ENCODE data around the gene SIGLEC6.
A peak's percentile ranks its signal among the peaks of the same experiment; 100 is the strongest.

Gene SIGLEC6

DNA sequence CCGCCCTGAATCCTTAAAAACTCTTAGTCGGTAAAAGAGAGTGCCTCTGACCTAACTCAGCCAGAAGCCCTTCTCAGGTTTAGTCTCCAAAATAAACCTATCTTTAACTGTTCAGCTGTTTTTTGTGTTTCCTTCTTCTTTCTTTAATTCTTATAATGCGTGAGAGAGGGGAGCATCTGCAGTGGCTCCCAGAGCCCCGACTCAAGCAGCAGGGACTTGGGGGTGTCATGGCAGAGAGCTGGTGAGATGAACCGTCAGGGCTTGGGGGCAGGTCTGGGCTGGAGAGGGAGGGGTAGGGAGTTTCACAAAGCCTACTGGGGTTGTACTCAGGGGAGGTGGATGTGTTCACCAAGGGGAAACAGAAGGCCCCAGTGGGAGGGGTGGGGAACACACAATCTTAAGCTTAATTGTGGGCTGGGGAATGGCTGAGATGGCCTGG lies 16.8 kb upstream of the SIGLEC6 start:
- DNase-seq: no peak

DNA sequence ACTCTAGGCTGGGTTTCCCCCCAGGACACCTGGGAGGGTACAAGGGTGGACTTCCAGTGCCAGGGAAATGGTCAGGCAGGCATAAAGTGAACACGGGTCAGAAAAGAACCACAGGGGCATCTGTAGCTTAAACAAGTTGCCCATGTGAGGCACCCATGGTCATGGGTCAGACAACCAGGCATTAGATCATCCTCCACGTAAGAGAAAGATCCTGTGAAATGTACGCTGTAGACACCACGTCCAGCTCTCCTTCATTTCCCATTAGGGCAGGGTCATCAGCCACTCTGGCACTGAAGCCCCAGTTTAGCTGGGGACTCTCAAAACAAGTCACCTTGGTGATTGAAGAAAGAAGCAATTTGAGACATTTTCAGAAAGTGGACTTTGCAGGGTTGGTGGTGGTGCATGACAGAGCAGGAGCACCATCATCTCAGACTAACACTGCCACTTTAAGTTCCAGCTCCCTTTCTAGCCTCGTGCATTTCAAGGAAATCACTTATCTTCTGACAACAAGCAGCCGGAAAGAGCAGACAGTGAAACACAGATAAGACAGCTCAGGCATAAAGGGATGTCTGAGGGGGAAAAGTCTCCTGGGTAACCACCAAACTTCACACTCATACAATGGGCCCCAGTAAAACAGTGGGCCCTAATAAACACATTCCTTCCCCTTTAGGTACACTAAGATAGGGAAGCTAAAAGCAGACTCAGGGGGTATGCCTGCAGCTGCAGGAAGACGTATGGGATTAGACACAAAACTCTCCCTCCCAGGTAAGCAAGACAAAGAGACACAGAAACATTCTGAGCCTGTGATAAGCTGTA lies 16.1 kb upstream of the SIGLEC6 start:
- no peak for DNase-seq

DNA sequence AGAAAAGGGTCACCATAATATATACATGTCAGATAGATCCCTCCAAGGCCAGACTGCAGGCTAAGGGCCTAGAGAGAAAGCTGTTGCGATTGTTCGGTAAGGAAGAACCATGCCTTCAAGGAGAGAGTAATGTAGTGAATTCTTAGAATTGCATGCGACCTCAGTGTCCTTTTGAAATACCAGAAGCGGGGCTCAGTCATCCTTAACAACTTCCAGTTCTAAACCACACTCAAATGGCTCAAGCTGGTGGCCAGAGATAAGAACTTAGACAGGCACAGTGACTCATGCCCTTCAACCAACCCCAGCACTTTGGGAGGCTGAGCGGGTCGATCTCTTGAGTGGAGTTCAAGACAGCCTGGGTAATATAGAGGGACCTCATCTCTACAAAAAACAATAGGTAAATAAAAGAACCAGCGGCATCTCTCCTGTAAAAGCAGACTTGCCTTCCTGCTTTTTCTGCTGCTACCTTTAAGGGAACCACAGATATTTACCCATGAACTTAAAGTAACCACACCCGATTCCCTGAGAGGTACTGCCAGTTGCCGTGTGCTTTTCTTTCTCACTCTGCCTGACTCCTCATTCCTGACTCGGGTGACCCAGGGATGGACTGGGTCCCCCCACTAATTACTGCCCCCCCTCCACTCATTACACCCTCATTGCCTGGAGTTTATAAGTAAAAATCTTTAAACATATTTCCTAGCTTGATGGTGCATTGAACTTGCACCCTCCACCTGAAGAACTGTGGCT lies 15.4 kb upstream of the SIGLEC6 start:
- peak; percentile 62 for DNase-seq

DNA sequence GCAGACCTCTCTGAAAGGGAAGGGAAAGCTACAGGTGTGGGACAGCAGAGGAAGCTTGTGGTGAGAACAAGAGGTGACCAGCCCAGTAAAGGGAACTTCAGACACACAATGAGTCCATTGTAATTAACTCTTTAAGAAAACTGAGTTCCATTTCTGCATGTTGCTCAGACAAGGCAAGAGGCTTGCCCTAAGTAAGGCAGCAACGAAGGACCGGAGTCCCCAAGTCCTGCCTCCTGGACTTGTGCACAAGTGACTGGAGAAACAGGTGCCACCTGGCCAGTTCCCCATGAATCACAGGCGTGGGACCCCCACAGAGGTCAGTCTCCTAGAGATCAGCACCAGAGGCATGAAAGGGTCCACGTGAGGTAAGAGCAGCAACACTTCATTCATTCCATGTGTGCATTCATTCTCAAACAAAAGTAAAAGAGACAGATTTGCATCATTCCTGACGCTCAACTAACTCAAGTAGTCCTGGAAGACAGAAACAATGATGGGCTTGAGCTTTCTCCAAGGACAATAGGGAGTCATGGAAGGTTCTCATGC lies 14.7 kb upstream of the SIGLEC6 start:
- DNase-seq: no peak

DNA sequence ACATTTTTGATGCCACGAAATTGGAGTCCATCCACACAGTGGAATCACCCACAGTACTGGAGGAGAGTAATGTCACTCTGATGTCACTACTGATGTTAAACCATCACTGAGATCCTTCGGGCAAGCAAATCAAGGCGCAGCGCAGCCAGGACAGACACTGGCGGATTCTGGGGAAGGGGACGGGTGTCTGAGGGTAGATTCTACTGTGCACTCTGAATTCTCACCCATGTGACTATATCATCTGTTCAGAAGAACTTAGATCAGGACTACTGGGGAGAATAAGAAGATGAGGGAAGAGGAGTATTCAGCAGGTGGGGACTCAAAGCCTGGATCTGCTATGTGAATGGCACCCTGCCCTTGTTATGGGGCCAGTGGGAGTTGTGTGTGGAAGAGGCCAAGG lies 12.6 kb upstream of the SIGLEC6 start:
- no peak for DNase-seq

DNA sequence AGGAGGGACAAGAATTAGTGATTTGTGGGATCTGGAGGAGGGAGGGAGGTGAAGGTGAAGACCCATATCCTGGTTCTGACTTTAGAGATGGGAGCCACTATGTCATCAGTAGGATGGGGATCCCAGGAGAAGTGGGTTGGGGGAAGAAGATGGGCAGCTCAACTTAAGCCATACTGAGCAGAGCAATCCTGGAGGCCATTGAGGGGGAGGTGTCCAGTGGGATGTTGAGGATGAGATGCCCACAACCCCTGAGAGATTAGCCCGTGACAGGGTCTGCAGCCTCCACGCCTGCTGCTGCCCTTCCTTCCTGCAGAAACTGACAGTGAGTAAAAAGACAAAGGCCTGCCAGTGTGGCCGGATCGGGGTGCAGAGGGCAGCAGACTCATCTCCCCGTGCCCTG lies 11.2 kb upstream of the SIGLEC6 start:
- DNase-seq: no peak

DNA sequence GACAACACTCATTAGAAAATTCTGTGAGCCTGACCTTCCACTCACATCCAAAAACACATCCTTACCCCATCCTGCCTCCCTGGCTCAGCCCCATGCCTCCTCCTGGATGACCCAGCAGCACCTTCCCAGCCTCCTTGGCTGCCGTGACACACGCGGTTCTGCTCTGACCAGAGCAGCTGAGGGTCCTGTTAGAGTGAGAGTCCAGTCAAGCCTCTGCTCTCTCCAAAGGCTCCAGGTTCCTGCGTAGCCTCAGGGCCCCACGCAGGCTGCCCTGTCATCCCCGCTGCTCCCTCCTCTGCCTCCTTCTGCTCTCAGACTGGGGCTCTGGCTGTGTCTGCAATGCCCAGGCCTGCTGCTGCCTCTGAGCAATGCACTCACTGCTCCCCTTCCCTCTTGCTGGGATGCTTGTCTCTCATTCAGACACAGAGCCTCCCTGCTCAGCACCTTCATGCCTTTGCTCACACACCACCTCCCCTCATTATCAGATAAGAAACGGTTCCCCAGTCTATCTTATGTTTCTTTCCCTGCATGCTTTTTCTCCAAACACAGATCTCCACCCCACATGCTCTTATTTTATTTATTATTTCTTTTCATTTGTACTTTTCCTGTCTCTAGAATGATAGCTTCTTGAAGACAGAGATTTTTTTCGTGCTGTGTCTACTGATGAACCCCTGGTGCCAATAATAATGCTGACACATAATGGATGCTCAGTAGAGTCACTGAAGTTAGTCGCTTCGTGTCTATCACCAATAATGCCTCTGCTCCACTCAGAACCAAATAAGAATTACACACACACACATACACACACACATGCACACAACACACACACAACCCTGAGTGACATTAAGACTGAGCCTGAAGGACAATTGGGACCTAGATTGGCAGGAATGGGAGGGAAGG lies 10.2 kb upstream of the SIGLEC6 start:
- no peak for DNase-seq

DNA sequence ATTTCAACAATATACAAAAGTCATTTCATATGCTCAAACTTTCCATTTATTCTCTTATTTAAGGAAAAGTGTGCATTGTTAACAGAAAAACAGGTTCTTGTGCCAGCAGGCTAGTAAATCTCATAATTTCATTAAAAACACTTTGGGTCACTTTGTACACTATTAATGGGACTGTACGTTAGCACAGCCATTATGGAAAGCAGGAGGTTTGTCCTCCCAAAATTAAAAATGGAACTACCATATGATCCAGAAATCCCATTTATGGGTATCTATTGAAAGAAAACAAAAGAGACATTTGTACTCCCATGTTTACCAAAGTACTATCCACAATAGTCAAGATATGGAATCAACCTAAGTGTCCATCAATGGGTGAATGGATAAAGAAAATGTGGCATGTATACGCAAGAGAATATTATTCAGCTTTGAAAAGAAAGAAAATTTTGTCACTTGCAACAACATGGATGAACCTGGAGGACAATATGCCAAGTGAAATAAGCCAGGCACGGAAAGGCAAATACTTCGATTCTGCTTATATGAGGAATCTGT lies 8.4 kb upstream of the SIGLEC6 start:
- no peak for DNase-seq

DNA sequence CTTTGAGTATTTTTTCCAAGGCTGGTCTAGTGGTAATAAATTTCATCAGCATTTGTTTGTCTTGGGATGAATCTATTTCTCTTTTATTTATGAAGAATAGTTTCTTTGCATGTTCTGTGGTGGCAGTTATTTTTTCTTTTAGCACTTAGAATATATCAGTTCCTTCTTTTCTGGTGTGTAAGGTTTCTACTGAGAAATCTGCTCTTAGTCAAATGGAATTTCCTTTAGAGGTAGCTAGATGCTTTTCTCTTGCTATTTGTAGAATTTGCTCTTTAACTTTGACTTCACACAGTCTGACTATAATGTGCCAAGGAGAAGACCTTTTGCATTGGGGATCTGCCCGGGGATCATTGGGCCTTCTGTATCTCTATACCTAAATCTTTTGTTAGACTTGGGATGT lies 4.1 kb upstream of the SIGLEC6 start:
- no peak for DNase-seq

DNA sequence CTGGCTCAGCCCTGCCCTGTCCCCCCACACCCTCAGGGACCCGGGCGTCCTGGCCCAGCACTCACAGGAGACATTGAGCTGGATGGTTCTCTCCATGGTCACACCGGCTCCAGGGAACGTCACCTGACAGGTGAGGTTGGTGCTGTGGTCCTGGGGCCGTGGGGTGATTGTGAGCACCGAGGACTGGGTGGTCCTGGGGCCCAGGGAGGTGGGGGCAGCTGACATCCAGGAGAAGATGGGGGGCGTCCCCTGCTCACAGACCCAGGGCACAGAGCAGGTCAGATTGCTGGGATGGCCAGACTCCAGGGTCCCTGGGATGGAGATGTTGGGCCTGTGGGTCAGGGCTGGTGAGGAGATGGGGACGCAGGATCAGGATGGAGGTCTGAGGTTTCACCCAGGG lies 854 bp downstream of the SIGLEC6 start:
- no peak for DNase-seq

DNA sequence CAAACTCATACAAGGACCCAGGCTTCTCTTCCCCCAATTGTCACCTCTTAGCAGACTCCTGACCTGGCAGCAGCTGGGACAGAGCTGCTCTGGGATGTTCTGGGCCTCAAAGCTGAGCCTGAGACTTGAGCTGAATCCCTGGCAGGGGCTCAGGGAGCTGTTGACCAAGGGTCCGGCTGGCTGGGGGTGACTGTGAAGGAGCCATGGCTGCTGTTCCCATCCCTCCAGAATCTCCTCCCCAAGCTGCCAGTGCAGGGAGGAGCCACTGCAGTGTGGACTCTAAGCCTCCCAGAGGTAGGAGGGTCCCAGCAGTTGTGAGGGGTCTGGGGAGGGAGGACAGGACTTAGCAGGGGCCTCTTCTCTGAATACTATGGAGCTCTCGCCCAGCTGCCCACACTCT lies 2.2 kb downstream of the SIGLEC6 start:
- no peak for DNase-seq

DNA sequence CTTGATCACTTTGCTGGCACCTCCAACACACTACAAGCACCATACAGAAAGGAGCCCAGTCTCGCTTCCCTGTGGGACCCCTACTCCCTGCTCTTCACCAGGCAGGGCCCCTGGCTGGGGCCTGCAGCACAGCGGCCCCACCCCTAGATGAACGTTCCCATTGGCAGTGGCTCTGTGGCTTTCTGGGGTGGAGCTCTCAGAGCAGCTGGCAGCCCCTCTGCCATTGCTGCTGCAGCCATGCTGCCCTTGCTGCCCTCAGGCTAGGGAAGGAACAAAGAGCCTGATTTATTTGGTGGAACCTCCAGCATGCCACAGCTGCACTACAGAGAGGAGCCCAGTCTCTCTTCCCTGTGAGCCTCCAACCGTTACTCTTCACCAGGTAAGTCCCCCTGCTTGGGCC lies 5.8 kb downstream of the SIGLEC6 start:
- no peak for DNase-seq

DNA sequence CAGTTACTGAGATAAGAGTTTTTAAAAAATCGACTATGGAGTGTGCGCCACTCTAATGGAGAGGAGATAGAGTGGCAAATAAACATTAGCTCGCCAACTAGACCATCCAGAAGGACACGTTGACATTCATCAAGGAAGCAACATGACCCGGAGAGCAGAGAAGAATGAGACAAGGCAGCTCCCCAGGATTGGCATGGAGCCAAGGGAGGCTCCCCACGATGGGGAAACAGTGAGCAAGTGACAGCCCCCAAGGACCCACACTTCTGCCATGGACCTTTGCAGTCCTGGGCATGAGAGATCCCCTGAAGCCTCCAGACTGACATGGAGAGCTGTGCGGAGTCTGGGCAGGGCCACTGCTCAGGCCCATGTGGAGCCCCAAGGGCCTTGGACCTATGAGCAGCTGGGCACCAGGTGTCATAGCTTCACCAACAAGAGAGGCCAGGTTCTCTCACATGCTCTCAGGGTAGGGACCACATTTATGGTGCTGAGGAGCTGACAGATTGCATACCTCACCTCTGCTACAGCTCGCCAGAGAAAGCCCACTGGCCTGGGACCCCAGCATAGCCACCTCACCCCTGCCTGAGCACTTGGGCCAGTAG lies 6.7 kb downstream of the SIGLEC6 start:
- no peak for DNase-seq

DNA sequence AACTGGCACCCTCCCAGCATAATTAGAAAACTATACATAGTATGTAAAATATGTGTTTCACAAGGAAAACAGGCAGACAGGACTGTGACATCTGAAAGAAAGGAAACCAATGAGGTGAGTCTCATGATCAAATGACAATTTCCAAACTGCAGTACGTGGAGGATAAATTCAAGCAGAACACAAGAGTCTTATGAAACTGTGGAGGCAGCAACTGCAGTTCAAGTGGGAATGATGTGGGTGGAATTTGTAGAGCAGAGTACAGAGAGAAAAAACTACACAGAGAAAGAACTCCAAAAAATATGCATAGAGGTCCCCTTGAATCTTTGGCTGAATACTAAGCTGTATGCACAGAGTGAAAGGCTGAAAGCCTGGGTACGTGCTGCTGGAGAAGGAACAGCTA lies 9.7 kb downstream of the SIGLEC6 start:
- no peak for DNase-seq

DNA sequence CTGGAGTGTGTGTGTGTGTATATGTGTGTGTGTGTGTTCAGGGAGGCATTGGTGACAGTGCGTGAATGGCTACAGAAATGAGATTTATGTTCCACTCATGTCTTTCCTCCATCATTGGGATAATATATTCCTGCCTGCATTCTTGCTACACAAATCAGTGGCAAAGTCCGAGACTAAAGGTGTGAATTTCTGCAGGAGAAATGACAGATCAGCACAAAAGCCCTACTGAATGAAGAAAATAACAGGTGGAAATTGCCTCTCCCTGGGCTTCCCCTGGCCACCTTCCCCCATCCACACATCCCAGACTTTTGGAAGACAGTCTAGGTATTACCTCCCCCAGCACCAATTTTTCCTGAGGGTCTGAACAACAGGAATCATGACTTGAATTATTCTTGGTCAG lies 10.1 kb downstream of the SIGLEC6 start:
- no peak for DNase-seq

DNA sequence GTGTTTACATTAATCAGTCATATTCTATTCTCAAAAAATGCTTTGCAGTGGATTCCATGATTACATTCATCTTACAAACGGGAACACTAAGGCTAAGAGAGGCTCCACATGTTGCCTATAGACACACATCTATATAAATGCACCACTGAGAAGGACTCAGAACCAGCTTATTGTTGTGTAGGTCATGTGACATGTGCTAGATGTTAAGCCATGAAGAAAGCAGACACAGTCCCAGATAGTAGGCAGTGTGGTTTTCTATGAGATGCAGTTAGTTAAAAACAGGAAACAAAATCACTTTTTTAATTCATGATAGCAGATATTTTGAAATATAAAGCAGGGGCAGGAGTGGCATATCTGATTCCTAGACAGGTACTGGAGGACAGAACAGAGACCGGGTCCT lies 10.7 kb downstream of the SIGLEC6 start:
- DNase-seq: no peak

DNA sequence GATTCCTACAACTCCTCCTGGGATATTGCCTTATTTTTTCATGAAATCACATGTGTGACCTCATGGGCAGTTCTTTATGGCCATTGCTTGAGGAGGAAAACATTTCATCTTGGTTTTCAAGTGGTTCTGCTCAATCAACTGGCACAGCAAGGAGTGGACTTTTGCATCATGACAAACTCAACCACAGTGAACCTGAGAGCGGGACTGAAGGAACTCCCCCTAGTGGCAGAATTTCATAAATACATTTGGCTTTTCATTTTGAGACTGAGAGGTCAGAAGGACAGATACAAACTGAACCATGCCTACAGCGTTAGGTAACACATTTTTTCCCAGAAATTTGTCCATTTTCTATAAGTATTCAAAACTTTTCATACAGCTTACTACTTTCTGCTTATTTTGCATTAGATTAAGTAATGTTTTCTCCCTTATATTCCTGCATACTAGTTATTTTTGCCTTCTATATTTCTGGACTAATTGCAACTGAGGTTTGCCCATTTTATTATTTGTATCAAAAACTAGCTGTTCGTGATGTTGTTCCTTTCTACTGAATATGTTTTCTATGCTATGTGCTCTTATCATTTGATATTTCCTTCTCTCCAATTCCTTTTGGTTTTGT lies 16.5 kb downstream of the SIGLEC6 start:
- DNase-seq: no peak

DNA sequence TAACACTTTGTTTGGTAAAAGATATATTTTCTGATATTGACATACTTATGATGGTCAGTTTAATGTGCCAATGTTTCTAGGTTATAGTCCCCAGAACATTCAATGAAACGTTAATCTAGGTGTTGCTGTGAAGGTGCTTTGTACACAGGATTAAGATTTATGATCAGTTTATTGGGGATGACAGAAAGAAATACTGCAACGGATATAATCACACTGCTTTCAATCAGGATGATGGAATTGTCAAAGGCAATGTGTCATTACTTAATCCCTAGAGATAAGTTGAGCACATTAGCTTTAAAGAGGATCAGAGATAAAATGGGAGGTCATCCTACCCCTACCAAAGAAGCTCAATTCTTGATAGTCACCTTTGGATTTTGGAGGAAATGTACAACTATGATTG lies 17.5 kb downstream of the SIGLEC6 start:
- DNase-seq: no peak

DNA sequence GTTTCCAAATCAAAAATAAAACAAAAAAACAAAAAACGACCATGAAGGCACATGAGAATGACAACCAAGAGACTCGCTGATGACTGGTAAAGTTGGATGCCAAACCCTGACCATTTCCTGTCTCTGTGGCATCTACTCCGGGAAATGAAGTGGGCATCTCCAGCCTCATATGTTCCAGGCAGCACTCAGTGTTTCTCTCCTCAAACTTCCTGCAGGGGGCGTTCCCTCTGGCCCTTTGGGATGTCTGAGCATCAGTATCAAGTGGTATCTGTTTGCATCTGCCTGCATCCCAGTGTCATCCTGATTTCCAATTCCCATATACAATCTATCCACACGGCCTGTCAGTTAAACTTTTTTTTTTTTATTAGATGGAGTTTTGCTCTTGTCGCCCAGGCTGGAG lies 20.1 kb downstream of the SIGLEC6 start:
- no peak for DNase-seq

DNA sequence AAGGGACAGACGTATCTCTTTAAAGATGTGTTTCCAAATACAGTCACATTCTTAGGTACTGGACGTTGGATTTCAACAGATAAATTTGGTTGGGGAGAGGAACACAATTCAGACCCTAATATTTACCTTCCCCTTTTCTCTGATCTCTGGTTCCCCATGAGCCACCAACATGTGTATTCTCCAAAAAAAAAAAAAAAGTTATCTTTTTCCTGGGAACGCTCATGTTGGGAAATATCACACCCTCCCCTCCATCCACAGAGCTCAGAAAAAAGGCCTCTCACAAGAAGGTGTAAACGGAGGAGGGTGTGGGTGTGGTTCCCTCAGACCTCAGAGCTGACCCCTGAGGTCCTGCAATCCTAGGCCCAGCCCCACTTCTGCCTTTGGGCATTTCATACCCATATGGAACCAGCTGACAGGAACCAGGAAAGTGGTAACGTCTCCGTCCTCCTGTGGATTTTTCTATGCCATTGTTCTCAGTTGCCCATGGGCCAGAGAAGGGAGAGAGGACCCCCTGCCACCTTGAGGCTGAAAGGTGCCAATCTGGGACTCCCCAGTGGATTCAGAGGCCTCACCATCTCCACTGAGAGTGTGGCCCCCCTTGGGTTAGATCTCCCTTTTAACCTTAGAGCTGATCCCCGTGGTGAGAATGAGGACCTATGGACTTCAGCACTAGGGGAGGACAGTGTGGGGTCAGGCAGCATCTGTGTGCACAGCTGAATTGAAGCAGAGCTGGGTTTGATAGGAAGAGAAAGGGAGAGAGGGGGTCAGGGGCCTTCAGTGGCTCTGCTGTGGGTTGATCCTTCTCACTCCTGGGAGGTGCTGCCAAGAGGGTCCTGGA lies 21.4 kb downstream of the SIGLEC6 start:
- DNase-seq: no peak

Measured in NK-92 treated with Interleukin-12 subunit alpha and Interleukin-12 subunit beta, amount 100 ng/mL, for 24 hours (cell line).